Measurements from ENCODE around the gene ZCRB1. TPM values are rescaled to one million over a fixed set of nuclear protein-coding genes. Genes with fewer than 3 reads are reported as not detected.

The ZCRB1 gene
- total RNA-seq, 1 donor from 2014 or later: 38.0 TPM

GRCh38 chr12:42286741-42287140, 39.2 kb downstream of the ZCRB1 start:
- no peaks in the 10 kb centered on the region for H3K27me3 ChIP-seq (ENCODE audit: control insufficient read depth, insufficient read depth, low read length)
- no peaks in the 10 kb centered on the region for H3K36me3 ChIP-seq (ENCODE audit: control insufficient read depth, insufficient read depth, low read length)
- TF ChIP-seq, protein P1, sequence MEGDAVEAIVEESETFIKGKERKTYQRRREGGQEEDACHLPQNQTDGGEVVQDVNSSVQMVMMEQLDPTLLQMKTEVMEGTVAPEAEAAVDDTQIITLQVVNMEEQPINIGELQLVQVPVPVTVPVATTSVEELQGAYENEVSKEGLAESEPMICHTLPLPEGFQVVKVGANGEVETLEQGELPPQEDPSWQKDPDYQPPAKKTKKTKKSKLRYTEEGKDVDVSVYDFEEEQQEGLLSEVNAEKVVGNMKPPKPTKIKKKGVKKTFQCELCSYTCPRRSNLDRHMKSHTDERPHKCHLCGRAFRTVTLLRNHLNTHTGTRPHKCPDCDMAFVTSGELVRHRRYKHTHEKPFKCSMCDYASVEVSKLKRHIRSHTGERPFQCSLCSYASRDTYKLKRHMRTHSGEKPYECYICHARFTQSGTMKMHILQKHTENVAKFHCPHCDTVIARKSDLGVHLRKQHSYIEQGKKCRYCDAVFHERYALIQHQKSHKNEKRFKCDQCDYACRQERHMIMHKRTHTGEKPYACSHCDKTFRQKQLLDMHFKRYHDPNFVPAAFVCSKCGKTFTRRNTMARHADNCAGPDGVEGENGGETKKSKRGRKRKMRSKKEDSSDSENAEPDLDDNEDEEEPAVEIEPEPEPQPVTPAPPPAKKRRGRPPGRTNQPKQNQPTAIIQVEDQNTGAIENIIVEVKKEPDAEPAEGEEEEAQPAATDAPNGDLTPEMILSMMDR (IDR thresholded peaks at IDR 0.05; ENCODE audit: insufficient read depth, low read length, poor library complexity, severe bottlenecking): no peak
- no peak for DNase-seq (ENCODE audit: low read depth)
- H3K4me3 ChIP-seq (ENCODE audit: low read depth, low read length): no peak overlapping the region

DNA sequence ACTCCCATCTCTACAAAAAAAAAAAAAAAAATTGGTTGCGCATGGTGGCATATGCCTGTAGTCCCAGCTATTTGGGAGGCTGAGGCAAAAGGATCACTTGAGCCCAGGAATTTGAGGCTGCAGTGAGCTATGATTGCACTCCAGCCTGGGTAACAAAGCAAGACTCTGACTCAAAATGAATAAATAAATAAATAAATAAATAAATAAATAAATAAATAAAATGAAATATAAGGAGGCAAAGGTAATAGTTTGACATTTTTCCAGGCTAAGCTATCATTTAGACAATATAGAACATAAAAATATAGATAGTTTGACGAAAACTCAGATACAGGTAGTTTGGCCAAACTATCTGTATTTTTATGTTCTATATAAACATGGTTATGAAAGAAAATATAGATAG, 40.5 kb downstream of the ZCRB1 start:
- H3K27me3 ChIP-seq (ENCODE audit: control insufficient read depth, insufficient read depth, low read length): no peaks in the 10 kb centered on the region
- no peaks in the 10 kb centered on the region for H3K36me3 ChIP-seq (ENCODE audit: control insufficient read depth, insufficient read depth, low read length)
- TF ChIP-seq, protein P1 (IDR thresholded peaks at IDR 0.05; ENCODE audit: insufficient read depth, low read length, poor library complexity, severe bottlenecking): no peak
- no peak overlapping the region for H3K4me3 ChIP-seq (ENCODE audit: low read depth, low read length)
- no peak for DNase-seq (ENCODE audit: low read depth)

- DNase-seq (ENCODE audit: low read depth): no peak
Observed at GRCh38 chr12:42284876-42285275, 41.0 kb downstream of the ZCRB1 start.

DNA sequence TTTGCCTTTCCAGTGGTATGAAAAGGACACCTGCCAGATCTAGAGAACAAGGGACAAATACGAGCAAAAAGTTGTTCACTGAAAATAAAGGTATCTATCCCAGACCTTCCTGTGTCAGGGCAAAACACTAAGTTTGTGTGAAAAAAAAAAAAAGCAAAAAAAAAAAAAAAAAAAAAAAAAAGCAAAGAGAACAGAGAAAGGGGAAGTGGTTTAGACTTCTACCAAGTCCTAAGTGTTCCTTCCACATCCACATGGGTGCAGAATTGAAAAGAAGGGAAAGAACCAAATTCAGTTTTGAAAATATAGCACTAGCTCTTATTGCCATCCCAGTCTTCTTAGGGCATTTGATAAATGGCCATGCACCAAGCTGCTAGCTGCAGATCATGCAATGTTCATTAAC, 41.7 kb downstream of the ZCRB1 start:
- Histone ChIP-seq H3K36me3 (ENCODE audit: control insufficient read depth, insufficient read depth, low read length) (no peaks in the 10 kb centered on the region), H3K27me3 (ENCODE audit: control insufficient read depth, insufficient read depth, low read length) (no peaks in the 10 kb centered on the region), H3K4me3 (ENCODE audit: low read depth, low read length) (no peak overlapping the region)
- DNase-seq (ENCODE audit: low read depth): no peak
- TF ChIP-seq, protein P1 (IDR thresholded peaks at IDR 0.05; ENCODE audit: insufficient read depth, low read length, poor library complexity, severe bottlenecking): no peak

More at GRCh38 chr12:42284876-42285275, 41.0 kb downstream of the ZCRB1 start:
- Histone ChIP-seq H3K27me3 (ENCODE audit: control insufficient read depth, insufficient read depth, low read length) (no peaks in the 10 kb centered on the region), H3K36me3 (ENCODE audit: control insufficient read depth, insufficient read depth, low read length) (no peaks in the 10 kb centered on the region), H3K4me3 (ENCODE audit: low read depth, low read length) (no peak overlapping the region)
- TF ChIP-seq, protein P1 (IDR thresholded peaks at IDR 0.05; ENCODE audit: insufficient read depth, low read length, poor library complexity, severe bottlenecking): no peak

GRCh38 chr12:42283739-42284138, 42.2 kb downstream of the ZCRB1 start:
- TF ChIP-seq, protein P1 (IDR thresholded peaks at IDR 0.05; ENCODE audit: insufficient read depth, low read length, poor library complexity, severe bottlenecking): no peak

DNA sequence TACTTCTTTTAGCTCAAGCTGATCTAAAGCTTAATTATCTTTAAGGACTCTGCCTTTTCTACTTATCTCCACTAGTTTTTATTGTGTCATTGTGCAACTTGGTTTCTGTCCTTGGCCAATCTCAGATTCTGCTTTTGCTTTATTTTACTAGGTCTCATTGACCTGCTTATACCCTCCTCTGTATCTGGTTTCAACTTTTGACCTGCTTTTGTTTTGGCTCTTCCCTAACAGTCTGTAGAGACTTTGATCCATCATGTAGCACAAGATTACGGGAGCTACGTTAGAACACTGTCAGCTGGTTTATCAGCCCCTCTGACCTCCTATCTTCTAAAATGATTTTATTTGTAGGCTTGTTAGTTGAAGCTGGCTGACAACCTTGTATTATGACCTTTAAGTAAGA, 43.6 kb downstream of the ZCRB1 start:
- no peaks in the 10 kb centered on the region for H3K36me3 ChIP-seq (ENCODE audit: control insufficient read depth, insufficient read depth, low read length)
- TF ChIP-seq, protein P1 (IDR thresholded peaks at IDR 0.05; ENCODE audit: insufficient read depth, low read length, poor library complexity, severe bottlenecking): no peak
- H3K27me3 ChIP-seq (ENCODE audit: control insufficient read depth, insufficient read depth, low read length): no peaks in the 10 kb centered on the region
- DNase-seq (ENCODE audit: low read depth): no peak
- H3K4me3 ChIP-seq (ENCODE audit: low read depth, low read length): no peak overlapping the region

More at GRCh38 chr12:42283739-42284138, 42.2 kb downstream of the ZCRB1 start:
- no peaks in the 10 kb centered on the region for H3K27me3 ChIP-seq (ENCODE audit: control insufficient read depth, insufficient read depth, low read length)
- H3K36me3 ChIP-seq (ENCODE audit: control insufficient read depth, insufficient read depth, low read length): no peaks in the 10 kb centered on the region
- no peak for DNase-seq (ENCODE audit: low read depth)
- H3K4me3 ChIP-seq (ENCODE audit: low read depth, low read length): no peak overlapping the region

Data from kidney epithelial cell (primary cell).